GM04503 (cell line): ENCODE measurements around the gene SPEM1.

Experiments
- DNase-seq: peaks from one replicate; pipeline ENCODE4 v3.0.0-alpha.2; 2012; ENCODE audit warnings: low read depth

The SPEM1 gene

GRCh38 chr17:7403043-7403726 is 16.9 kb upstream of the SPEM1 start:
- no peak for DNase-seq

GRCh38 chr17:7403727-7403976 is 16.5 kb upstream of the SPEM1 start:
- DNase-seq, result no peak

DNA sequence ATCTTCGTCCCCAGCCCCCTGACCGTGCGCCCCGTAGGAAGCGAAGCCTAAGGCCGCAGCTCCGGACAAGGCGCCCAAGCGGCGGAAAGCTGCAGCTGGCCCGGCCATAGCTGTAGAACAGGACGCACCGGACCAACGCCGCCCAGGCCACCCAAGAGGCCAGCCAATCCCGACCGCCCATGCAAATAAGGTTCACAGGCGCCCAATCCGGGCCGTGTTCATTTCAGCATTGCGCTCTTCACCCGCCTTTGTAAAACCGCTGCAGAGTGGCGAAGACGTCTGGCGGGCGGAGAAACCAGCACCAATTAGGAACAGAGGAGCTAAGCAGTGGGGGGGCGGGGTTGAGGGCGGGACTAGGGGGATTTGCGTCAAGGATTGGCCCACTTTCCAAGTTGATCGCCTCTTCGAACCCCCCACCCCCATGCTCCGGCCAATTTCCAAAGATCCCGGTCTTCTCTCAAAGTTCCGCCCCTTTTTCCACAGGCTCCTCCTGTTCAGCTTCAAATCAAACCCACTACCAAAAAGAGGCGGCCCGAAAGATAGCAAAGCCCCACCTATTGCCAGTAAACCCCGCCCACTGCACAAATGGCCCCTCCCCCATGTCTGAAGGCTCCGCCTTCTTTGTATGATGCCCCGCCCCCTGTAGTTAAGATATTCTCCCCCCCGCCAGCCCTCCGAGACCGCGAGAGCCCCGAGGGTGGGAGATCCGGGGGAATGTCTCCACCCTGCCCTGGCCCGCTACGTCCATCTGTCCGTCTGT is 16.0 kb upstream of the SPEM1 start, which contains the start of gene TMEM256:
TMEM256 (minus strand) TSS at position 121 of the 760 bp plus-strand sequence; CDS start at position 108, 13 bp downstream.
- DNase-seq, result peak; percentile 95

DNA sequence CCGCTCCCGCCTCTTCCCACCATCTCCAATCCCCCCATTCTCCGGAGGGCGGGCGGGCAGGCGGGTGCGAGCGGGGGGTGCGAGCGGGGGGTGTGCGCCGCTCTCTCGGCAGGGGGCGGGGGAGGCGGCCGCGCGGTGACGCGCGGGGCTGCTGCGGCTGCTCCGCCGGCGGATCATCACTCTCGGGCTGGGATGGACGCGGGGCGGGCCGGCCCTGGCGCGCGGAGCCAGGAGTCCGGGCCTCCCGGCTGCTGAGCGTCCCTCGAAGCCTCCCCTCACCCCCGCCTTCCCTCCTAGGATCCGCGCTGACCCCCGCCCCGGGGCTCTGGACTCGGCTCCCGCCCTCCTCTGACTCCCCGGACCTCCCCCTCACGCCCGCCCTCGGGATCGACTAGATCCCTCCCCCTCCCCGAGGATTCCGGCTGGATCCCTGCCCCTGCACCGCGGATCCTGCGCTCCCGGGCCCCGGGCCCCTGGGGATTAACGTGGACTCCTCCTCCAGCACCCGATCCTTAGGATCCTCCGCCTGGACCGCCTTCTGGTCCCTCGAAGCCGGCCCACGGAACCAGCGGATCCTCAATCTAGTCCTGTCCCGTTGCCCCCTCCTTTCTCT is 15.3 kb upstream of the SPEM1 start:
- DNase-seq, result no peak

GRCh38 chr17:7405350-7406234 is 14.5 kb upstream of the SPEM1 start:
- DNase-seq, result no peak

GRCh38 chr17:7406235-7406825 is 13.8 kb upstream of the SPEM1 start:
- no peak for DNase-seq

DNA sequence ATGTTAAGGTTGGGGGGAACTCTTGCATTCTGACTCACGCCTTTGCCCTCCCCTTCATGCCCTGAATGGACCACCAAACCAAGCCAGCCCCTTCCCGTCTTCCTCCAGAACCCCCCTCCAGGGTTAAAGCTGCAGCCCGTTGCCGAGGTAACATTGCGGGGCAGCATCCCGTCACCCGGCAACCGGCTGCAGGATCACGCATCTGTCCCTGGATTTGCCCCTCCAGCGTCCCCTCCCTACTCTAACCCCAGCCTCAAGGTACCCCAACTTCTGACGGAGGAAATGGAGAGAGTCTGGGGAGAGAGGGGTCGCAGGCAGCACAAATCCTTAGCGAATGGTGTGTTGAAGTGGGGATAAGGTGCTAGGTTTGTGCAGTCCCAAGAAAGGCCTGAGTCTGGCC is 13.0 kb upstream of the SPEM1 start:
- no peak for DNase-seq

GRCh38 chr17:7407485-7408251 is 12.5 kb upstream of the SPEM1 start, which contains the start of gene NLGN2:
Gene NLGN2 (plus strand): TSS chr17:7407845. CDS start chr17:7408256, 411 bp downstream.
- DNase-seq, result no peak

- DNase-seq, result no peak
These were observed 11.8 kb upstream of the SPEM1 start for GRCh38 chr17:7408252-7408727.

DNA sequence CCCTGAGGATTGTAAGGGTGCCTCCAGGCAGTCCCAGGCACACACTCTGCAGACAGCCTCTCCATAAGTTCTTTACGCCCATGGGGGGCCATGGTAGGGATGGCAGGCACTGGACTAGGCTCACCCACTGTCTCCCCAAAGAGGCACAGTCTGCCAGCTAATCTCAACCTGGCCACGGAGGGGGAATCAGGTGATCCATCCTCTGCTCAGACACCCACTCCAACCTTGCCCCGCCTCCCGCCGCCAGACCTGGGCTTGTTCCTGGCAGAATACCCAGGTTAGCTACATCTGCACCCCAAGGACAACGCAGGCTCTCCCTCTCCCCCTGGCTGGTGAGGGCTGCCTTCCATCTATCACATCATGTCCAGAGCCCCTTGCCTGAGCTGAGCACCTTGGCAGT is 11.3 kb upstream of the SPEM1 start:
- DNase-seq, result no peak

DNA sequence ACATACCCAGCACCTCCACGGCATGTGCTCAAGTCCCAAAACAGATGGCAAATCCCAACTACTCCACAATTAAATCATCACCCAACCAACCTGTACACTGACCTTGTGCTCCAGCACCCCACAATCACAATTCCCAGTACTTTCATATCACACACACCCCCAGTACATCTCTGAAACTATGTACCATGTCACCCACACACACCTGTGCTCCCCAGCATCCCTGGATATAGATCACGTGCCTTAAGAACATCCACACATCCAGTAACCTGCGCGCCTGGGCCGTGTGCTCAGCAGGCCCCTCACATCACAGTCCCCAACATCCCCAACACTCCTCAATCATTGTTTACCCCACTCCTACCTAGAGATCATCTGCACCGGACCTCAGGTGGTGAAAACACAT is 10.4 kb upstream of the SPEM1 start:
- DNase-seq, result no peak

DNA sequence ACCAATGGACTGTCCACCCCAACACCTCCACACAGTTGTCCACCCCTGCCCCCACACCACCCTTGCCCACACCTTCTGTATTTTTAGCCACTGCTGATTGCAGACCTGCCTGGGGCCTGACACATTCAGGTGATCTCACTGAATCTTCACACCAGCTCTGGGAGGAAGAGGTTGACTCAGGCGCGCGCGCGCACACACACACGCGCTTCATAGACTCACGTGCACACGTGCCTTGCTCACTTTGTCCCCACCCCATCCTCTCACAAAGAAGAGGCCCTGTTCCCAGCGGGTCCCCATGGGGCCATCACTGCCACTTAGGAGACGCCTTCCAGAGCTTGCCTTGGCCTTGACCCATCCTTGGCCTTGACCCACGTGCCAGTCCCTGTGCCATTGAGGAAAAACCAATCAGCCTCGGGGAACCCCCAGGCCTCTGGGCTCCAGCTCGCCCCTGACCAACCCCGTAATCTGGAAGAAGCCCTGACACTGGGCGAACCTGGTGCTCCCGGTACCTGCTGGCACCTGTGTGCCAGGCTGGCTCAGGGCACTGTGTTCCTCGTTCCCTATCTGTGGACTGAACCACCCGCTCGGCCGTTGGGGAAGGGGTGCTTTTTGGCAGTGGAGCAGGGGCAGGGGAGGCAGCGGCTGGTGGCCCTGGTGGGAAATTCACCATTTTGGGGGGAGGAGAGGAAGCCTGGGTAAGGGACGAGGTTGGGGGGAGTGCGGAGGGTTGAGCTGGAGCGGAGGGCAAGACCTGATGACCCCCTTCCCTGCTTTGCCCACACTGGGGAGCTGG is 9.3 kb upstream of the SPEM1 start:
- no peak for DNase-seq

DNA sequence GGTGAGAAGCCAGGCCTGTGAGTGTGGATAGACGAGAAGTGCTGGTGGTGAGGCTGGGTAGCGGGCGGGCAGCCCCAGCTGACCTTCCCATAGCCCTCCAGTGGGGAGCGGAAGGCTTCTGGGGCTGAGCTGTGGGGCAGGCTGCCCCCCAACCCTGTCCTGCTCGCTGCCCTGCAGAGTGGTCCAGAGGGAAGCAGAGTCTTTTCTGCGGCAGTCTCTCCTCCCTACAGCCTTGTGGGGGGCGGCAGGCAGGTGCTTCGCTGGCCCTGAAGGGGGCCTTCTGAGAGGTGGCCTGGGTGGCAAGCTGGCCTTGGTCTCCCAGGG is 8.7 kb upstream of the SPEM1 start:
- no peak for DNase-seq

- no peak for DNase-seq
These were observed 6.7 kb upstream of the SPEM1 start for GRCh38 chr17:7413346-7413985.

DNA sequence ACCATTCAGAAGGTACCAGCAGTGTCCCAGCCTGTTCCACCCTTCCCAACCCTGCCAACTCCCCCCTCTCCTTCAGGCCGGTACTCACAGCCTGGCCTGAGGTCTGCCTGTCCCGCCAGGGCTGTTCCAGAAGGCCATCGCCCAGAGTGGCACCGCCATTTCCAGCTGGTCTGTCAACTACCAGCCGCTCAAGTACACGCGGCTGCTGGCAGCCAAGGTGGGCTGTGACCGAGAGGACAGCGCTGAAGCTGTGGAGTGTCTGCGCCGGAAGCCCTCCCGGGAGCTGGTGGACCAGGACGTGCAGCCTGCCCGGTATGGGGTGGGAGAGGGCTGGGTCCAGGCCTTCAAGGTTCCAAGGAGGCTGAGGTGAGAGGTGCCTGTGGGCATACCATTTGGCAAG is 5.3 kb upstream of the SPEM1 start:
- DNase-seq, result no peak

GRCh38 chr17:7415784-7416183 is 4.3 kb upstream of the SPEM1 start:
- no peak for DNase-seq

DNA sequence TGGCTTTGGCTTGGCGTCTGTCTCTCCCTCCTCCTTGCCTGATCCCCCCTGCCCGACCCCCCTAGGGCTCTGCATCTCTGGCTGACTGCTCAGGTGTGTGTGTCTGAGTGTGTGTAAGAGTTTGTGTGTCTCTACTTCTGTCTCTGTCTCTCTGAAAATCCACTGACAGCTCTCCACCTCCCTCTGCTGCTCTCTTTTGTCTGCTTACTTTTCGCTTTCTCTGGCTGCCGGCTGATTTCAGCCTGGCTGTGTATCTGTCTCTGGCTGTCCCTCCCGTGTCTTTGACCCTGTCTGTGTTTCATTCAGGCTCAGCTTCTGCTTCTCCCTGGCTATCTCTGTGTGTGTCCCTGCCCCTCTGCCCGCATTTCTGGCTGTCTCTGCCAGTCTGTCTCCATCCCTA is 3.8 kb upstream of the SPEM1 start:
- no peak for DNase-seq

DNA sequence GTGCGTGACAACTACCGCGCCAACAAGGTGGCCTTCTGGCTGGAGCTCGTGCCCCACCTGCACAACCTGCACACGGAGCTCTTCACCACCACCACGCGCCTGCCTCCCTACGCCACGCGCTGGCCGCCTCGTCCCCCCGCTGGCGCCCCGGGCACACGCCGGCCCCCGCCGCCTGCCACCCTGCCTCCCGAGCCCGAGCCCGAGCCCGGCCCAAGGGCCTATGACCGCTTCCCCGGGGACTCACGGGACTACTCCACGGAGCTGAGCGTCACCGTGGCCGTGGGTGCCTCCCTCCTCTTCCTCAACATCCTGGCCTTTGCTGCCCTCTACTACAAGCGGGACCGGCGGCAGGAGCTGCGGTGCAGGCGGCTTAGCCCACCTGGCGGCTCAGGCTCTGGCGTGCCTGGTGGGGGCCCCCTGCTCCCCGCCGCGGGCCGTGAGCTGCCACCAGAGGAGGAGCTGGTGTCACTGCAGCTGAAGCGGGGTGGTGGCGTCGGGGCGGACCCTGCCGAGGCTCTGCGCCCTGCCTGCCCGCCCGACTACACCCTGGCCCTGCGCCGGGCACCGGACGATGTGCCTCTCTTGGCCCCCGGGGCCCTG is 3.0 kb upstream of the SPEM1 start:
- no peak for DNase-seq

- DNase-seq, result no peak
These were observed 1.5 kb upstream of the SPEM1 start for GRCh38 chr17:7418472-7419152.
